Thymus (tissue), 11 donors: ENCODE data around the gene NRXN3. TPM values are rescaled to one million over a fixed set of nuclear protein-coding genes. Genes with fewer than 3 reads are reported as not detected.

ENCODE experiments used
- DNase-seq, 9 donors: peaks; one replicate each; pipeline ENCODE4 v3.0.0-alpha.2; 2013; ENCODE audit warnings: low spot score in 9 of 9, low read depth in 6 of 9, missing footprints in 1 of 9
- H3K27ac ChIP-seq, 2 donors: one replicate each; pipeline ENCODE4 v1.5.1; 2013; ENCODE audit warnings: control low read depth in 1 of 2, low read depth in 1 of 2, low read length in 1 of 2, mild to moderate bottlenecking in 1 of 2, moderate library complexity in 1 of 2
- H3K27me3 ChIP-seq, 2 donors: one replicate each; pipeline ENCODE4 v1.5.1; 2013; ENCODE audit warnings: low read length in 1 of 2; ENCODE audit not compliant: control insufficient read depth in 2 of 2, insufficient read depth in 1 of 2
- H3K36me3 ChIP-seq, 2 donors: one replicate each; pipeline ENCODE4 v1.5.1; 2013; ENCODE audit warnings: low read length in 1 of 2, mild to moderate bottlenecking in 1 of 2, moderate library complexity in 1 of 2; ENCODE audit not compliant: control insufficient read depth in 2 of 2, insufficient read depth in 2 of 2
- H3K4me1 ChIP-seq, 2 donors: one replicate each; pipeline ENCODE4 v1.5.1; 2013; ENCODE audit warnings: low read length in 2 of 2; ENCODE audit not compliant: control insufficient read depth in 2 of 2, insufficient read depth in 2 of 2
- H3K4me3 ChIP-seq, 2 donors: one replicate each; pipeline ENCODE4 v1.5.1; 2013; ENCODE audit warnings: low read length in 2 of 2, control low read depth in 1 of 2, mild to moderate bottlenecking in 1 of 2
- H3K9me3 ChIP-seq, 2 donors: one replicate each; pipeline ENCODE4 v1.5.1; 2013; ENCODE audit warnings: low read length in 1 of 2, mild to moderate bottlenecking in 1 of 2; ENCODE audit not compliant: control insufficient read depth in 2 of 2, insufficient read depth in 1 of 2
- WGBS: extraction: QIAGEN DNeasy Blood & Tissue Kit; methylation state at CpG from one replicate; pipeline ENCODE4 v1.1.7; 2013; 5-methylcytosine and 5-hydroxymethylcytosine counted together
- polyA plus RNA-seq: library from polyadenylated mRNA; stranded (reverse); fragments of 200-250 nt; gene quantifications from one replicate; pipeline ENCODE4 v1.2.3, GENCODE V29; 2013
- total RNA-seq: library from RNA; stranded (reverse); fragments of 120-200 nt; gene quantifications from one replicate; pipeline ENCODE4 v1.2.4, GENCODE V29; 2013
- donor health status: healthy.

The NRXN3 gene
- total and polyA plus RNA-seq, 2 donors, result 1.5 to 3.7 TPM

GRCh38 chr14:79834868-79835267 is 1664.7 kb downstream of the NRXN3 start:
- Histone ChIP-seq H3K9me3 (no peaks in the 10 kb centered on the region), H3K27me3 (no peaks in the 10 kb centered on the region), H3K4me1 (no peaks in the 10 kb centered on the region), H3K36me3 (no peaks in the 10 kb centered on the region), H3K4me3 (no peak overlapping the region), H3K27ac (no peak overlapping the region)
- DNase-seq, result no peak
- 92% methylated on average over 6 of the region's 6 CpGs for WGBS

GRCh38 chr14:79836577-79836976 is 1666.4 kb downstream of the NRXN3 start:
- Histone ChIP-seq H3K4me1 (no peaks in the 10 kb centered on the region), H3K4me3 (no peak overlapping the region), H3K9me3 (no peaks in the 10 kb centered on the region), H3K27me3 (no peaks in the 10 kb centered on the region), H3K36me3 (no peaks in the 10 kb centered on the region), H3K27ac (no peak overlapping the region)
- DNase-seq, result no peak
- WGBS, result 95% methylated on average over 1 of the region's 1 CpG

DNA sequence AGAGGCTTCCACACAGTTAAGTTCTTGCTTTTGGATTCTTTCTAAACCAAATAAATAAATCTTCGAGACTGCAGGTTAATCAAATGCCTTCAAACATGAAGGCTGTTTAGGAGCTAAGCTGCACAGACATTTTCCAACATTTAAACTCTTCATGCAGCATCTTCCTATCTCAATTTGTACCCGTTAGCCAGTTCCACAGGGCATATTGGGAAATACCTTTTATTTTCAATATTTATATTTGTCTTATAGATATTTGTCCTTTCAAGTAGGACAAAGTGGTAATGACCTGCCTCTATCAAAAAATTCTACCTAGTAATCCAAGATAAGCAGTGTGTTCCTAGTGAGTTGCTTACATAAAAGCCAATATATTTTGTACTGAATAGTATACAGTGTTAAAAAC is 1667.5 kb downstream of the NRXN3 start:
- Histone ChIP-seq H3K36me3 (no peaks in the 10 kb centered on the region), H3K27me3 (no peaks in the 10 kb centered on the region), H3K27ac (no peak overlapping the region), H3K9me3 (no peaks in the 10 kb centered on the region), H3K4me1 (no peaks in the 10 kb centered on the region), H3K4me3 (no peak overlapping the region)
- DNase-seq, result no peak
- WGBS, result 85% methylated on average over 2 of the region's 2 CpGs

GRCh38 chr14:79840103-79840502 is 1669.9 kb downstream of the NRXN3 start:
- Histone ChIP-seq H3K27ac (no peak overlapping the region), H3K4me3 (no peak overlapping the region), H3K4me1 (no peaks in the 10 kb centered on the region), H3K9me3 (no peaks in the 10 kb centered on the region), H3K36me3 (no peaks in the 10 kb centered on the region), H3K27me3 (no peaks in the 10 kb centered on the region)
- DNase-seq, result no peak

DNA sequence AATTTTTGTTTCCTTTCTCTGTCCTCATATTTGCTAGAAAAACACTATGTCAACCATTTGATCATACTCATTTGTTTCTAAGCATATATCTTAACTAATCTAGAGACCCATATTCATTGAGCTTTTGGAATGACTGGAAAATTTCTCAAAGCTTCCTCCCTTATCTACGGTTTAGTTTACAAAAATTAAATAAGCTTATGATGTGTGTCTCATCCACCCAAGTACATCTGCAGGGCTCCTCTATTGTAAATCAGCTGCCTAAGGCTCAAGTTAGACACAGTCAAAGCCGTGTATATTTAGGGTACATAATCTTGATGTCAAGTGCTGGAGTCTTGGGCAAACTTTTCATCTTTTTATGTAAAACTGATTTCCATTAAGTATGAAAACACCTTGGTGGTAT is 1670.7 kb downstream of the NRXN3 start:
- H3K9me3 ChIP-seq, result no peaks in the 10 kb centered on the region
- H3K4me3 ChIP-seq, result no peak overlapping the region
- no peaks in the 10 kb centered on the region for H3K4me1 ChIP-seq
- H3K36me3 ChIP-seq, result no peaks in the 10 kb centered on the region
- no peaks in the 10 kb centered on the region for H3K27me3 ChIP-seq
- H3K27ac ChIP-seq, result no peak overlapping the region
- WGBS, result 46% methylated on average over 2 of the region's 2 CpGs
- DNase-seq, result no peak

GRCh38 chr14:79841433-79841832 is 1671.3 kb downstream of the NRXN3 start:
- H3K27ac ChIP-seq, result no peak overlapping the region
- no peak for DNase-seq
- 72% methylated on average over 3 of the region's 3 CpGs for WGBS
- H3K9me3 ChIP-seq, result no peaks in the 10 kb centered on the region
- H3K4me3 ChIP-seq, result no peak overlapping the region
- no peaks in the 10 kb centered on the region for H3K4me1 ChIP-seq
- H3K36me3 ChIP-seq, result no peaks in the 10 kb centered on the region
- no peaks in the 10 kb centered on the region for H3K27me3 ChIP-seq

DNA sequence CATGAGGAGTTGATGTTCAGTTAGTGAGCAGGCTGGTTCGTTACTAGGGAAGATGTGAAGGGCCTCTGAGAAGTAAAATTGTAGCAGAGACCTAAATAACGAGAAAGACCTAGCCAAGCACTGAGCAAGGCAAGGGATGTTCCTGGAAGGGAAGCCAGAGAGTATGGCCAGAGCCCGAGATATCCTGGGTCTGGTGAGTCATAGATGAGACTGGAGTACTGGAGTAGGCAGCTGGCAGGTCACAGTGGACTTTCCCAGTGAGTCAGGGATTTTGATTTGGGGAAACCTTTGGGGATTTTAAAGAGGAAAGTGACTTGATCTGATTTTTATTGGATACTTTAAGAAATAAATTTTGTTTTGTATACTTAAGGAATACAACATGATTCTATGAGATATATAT is 1672.1 kb downstream of the NRXN3 start:
- H3K27ac ChIP-seq, result no peak overlapping the region
- no peaks in the 10 kb centered on the region for H3K9me3 ChIP-seq
- H3K27me3 ChIP-seq, result no peaks in the 10 kb centered on the region
- no peaks in the 10 kb centered on the region for H3K4me1 ChIP-seq
- H3K4me3 ChIP-seq, result no peak overlapping the region
- no peaks in the 10 kb centered on the region for H3K36me3 ChIP-seq
- DNase-seq, result no peak
- WGBS, result 77% methylated on average over 3 of the region's 3 CpGs

GRCh38 chr14:79852950-79853744 is 1683.0 kb downstream of the NRXN3 start:
- 71% methylated on average over 8 of the region's 8 CpGs for WGBS
- Histone ChIP-seq H3K27me3 (no peaks in the 10 kb centered on the region), H3K27ac (no peak overlapping the region), H3K4me1 (no peaks in the 10 kb centered on the region), H3K4me3 (no peak overlapping the region), H3K9me3 (no peaks in the 10 kb centered on the region), H3K36me3 (no peaks in the 10 kb centered on the region)
- DNase-seq, result no peak

- no peak overlapping the region for H3K27ac ChIP-seq
- no peaks in the 10 kb centered on the region for H3K36me3 ChIP-seq
- no peak for DNase-seq
- no peaks in the 10 kb centered on the region for H3K4me1 ChIP-seq
- H3K4me3 ChIP-seq, result no peak overlapping the region
- H3K9me3 ChIP-seq, result no peaks in the 10 kb centered on the region
- 94% methylated on average over 2 of the region's 2 CpGs for WGBS
- H3K27me3 ChIP-seq, result no peaks in the 10 kb centered on the region
These were observed 1685.6 kb downstream of the NRXN3 start for GRCh38 chr14:79855789-79856188.
